ENCODE data around the gene DOCK3.

DNA sequence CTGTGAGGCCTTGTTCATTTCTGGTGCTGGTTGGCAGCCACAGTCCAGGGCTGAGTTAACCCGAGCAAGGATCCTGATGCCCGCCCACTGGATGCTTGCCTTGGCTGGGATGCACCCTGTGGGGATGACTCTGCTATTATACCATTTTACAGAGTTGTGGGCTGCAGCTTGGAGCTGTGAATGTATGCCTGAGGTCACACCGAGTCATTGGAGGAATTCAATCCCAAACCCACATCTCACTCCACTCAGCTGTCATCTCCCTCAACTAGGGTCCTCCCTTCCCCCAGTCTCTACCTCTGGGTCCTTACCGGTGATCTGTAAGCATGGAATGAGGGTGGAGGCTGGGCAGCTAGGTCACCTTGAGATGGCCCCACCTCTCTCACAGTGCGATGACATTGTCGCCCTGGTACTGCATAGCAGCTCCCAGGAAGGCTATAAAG is 35.7 kb upstream of the DOCK3 start:
- TF ChIP-seq, protein P1, sequence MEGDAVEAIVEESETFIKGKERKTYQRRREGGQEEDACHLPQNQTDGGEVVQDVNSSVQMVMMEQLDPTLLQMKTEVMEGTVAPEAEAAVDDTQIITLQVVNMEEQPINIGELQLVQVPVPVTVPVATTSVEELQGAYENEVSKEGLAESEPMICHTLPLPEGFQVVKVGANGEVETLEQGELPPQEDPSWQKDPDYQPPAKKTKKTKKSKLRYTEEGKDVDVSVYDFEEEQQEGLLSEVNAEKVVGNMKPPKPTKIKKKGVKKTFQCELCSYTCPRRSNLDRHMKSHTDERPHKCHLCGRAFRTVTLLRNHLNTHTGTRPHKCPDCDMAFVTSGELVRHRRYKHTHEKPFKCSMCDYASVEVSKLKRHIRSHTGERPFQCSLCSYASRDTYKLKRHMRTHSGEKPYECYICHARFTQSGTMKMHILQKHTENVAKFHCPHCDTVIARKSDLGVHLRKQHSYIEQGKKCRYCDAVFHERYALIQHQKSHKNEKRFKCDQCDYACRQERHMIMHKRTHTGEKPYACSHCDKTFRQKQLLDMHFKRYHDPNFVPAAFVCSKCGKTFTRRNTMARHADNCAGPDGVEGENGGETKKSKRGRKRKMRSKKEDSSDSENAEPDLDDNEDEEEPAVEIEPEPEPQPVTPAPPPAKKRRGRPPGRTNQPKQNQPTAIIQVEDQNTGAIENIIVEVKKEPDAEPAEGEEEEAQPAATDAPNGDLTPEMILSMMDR (IDR thresholded peaks at IDR 0.05), result no peak
- TF ChIP-seq POLR2AphosphoS5 (IDR thresholded peaks at IDR 0.05), result no peak
